HG03175 (cell line): ENCODE results near the gene KCNAB1.

Source experiments
- ATAC-seq: cut with Tn5 transposase; IDR thresholded peaks from one replicate; pipeline ENCODE4 v1.9.1; 2021; ENCODE audit warnings: mild to moderate bottlenecking, moderate library complexity; ENCODE audit not compliant: unreplicated experiment

KCNAB1 gene

GRCh38 chr3:156356537-156357363 is 236.4 kb downstream of the KCNAB1 start:
- no peak for ATAC-seq

DNA sequence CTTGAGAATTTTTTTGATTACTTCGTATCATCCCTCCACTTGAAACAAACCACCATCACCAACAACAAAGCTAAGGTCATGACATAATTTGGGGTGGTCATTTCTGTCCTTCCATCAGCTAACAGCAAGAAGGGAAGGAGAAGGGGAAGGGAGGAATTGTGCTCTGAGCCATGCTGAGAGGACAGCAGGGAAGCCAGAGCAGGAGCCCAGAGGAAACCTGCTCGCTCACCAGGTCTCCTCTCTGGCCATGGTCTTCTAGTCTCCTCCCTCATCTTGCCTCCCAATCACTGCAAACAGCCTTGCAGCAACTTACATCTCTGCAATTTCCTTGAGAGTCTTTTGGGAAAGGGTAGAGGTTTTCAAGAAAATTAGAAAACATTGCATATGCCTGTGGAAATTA is 237.9 kb downstream of the KCNAB1 start:
- ATAC-seq: no peak

GRCh38 chr3:156359368-156359767 is 239.0 kb downstream of the KCNAB1 start:
- ATAC-seq: no peak

DNA sequence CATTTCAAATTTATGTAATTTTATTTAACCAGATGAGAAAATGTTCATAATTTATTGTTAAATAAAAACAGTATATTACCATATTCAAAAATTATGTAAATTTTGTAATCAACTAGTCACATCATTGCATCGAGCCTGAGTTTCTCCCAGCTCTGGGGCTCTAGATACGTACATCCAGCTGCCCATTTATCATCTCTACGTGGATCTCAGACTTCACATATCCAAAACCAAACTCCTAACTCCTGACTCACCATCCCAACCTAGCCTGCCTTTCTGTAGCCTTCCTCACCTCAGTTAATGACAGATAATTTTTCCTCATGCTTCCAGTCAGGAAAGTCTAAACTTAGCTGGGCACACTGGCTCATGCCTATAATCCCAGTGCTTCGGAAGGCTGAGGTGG is 239.7 kb downstream of the KCNAB1 start:
- no peak for ATAC-seq

DNA sequence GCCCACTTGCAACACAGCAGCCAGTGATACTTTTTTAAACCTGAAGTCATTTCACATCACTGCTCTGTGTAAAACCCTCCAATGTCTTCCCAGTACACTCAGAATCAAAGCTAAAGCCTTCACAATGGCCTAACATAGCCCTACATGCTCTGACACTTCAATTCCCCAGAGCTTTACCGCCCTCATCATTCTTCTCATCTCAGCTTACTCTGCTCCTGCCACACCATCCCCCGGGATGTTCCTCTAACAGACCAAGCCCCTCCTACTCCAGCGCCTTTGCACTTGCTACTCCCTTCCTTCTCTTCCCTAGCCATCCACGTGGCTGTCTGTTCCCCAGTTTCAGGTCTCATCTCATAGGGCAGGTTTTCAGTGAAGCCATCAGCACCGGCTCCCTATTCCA is 240.6 kb downstream of the KCNAB1 start:
- ATAC-seq: no peak

DNA sequence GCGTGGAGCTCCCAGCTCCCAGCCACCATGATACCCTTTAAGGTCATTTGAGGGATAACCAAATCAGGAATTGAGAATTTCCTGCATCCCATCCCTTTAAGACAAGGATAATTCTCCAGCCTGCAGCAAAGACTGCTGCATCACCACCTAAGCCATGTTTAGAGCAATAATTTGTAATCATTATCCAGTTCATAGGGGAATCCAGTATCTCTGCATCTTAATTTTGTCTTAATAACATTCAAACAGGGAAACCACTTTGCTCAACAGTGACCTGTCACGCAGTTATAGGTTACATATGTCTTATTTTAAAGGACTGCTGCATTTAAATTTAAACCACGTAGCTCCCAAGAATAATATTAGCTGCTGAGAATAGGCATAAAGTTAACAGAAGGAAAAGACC is 246.2 kb downstream of the KCNAB1 start:
- no peak for ATAC-seq

DNA sequence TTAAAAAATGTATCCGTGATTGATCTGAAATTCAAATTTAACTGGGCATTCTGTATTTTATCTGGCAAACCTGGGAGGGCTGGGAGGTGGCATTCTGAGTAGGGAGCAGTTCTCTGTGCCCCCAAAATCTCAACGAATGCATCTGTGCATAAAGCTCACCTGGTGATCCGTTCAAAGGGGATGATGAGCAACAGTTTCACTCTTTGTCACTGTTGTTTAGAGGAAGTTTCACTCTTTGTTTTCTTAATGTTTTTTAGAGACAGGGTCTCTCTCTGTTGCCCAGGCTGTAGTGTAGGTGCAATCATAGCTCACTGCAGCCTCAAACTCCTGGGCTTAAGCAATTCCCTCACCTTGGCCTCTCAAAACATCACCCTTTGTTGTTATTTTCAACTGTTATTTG is 247.8 kb downstream of the KCNAB1 start:
- ATAC-seq: peak; percentile 78

DNA sequence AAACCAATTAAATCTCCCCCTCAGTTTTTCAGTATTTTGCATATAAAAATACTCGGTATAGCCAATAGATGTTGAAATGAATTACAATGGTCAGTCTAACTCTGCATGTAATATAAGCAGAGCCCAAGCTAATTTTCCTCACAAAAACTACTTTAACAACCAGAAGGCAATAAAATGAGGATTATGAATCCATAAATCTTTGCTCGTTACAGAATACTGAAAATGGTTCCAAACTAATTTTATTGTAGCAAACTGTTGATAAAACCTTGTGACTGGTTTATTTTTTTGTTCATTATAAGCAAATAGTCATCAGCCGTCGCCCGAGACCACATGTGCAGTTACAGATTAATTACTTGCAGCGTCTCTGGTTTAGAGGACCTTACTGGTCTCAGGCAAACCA is 251.3 kb downstream of the KCNAB1 start:
- no peak for ATAC-seq

- no peak for ATAC-seq
These were observed 252.7 kb downstream of the KCNAB1 start for GRCh38 chr3:156373095-156373494.

- no peak for ATAC-seq
These were observed 253.3 kb downstream of the KCNAB1 start for GRCh38 chr3:156373654-156374053.

DNA sequence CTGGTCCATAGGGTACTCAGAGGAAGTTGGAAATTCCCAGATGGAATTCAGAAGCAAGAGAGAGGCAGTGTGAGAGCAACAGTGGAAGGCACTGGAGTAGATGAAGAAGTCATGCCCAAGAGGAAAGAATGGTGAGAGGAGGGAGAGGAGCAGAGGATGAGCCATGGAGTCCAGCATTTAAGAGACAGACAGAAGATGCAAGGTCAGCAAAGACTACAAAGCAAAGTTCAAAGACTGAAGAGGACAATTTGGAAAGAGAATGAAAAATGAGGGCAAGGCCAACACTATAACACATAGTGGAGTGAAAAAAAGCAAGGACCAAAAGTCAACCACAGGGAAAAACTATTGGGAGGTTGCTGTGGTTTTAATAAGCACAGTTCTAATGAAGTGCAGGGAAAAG is 255.8 kb downstream of the KCNAB1 start:
- no peak for ATAC-seq

DNA sequence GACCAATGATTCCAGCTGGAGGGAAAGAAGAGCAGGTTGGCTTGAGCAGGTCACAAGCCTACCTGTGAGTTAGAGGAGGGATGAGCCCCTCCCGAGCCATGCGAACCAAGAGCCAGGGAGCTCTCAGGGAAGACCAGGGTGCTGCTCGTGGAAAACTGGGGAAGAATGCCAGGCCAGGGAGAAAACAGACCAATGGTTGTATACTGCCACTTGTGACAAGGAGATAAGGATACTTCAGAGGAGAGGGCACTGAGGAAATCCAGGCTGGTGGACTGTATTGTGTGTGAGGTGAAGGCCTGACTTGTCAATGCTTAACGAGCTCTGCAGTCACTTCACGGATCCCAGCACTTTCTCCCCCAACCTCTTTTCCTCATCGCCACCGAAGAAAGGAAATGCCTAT is 256.9 kb downstream of the KCNAB1 start:
- no peak for ATAC-seq

GRCh38 chr3:156377718-156378117 is 257.3 kb downstream of the KCNAB1 start:
- no peak for ATAC-seq

- no peak for ATAC-seq
These were observed 258.5 kb downstream of the KCNAB1 start for GRCh38 chr3:156378871-156379270.

DNA sequence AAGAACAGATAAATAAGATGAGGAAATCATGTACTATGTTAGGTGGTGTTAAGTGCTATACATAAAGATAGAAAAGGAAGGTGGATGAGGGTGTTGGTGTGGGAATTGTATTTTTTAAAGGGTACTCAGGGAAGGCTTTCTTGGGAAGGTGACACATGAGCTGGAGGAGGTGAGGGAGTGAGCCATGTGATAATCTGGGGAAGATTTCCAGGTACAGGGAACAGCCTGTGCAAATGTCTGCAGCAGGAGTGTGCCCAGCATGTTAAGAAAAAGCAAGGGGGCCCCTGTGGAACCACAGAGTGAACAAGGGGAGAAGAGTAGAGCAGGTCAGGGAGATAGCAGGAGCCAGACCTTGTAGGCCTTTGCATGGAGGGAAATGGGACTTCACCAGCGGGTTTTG is 258.9 kb downstream of the KCNAB1 start:
- ATAC-seq: no peak

DNA sequence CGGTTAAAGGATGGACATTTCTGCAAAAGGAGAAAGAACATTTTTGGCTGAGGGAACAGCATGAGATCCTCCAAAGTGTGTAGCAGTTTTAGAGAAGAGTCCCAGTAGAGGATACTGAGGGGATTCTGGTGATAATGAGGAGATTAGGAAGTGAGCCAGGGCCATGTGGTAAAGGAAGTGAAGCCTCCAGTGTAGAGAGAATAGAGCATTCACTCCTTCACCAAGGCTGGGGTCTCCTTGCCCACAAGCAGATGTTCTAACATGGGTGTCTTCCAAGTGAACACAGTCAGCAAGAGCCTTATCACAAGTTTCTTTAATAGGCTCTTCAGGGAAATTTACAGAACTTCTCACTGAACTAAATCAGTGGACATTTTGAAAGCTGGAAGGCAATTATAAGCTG is 260.9 kb downstream of the KCNAB1 start:
- ATAC-seq: no peak

DNA sequence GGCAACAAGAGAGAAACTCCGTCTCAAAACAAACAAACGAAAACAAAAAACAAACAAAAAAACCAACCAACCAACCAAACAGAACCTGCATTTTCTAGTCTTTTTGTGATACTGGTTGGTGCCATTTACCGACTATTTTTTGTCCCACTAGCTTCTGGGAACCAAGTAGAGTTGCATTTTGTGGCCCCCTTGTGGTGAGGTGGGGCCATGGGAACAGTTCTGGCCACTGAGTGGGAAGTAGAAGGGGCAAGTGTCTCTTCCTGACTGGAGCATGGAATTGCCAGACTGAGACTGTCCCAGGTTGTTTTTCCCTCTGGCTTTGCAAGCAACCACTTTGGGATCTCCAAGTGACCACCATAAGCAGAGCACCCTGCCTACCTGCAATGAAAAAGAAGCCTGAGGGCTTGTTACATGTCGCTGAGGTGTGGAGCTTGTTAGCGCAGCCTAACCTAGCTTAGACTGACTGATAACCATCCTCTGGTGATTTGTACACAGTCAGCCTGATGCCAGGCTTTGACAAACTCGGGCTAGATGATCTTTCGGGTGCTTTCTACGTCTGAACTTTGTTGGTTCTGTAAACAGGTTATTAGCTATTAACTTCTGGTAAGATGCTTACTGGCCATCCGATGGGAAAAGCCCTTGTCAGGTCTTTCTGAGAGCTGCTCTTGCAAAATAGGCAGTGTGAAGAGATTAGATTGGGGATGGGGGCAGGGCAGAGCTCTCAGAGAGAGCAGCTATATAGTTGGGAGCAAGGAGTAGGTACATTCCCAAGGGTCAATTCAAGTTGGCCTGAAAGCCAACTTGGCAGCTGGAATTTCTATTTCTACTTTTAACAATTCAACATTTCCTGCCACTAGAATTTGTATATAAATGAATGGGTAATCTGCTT is 262.3 kb downstream of the KCNAB1 start:
- ATAC-seq: peak; percentile 76

GRCh38 chr3:156383441-156384025 is 263.2 kb downstream of the KCNAB1 start:
- ATAC-seq: no peak

- no peak for ATAC-seq
These were observed 268.4 kb downstream of the KCNAB1 start for GRCh38 chr3:156388497-156389448.

DNA sequence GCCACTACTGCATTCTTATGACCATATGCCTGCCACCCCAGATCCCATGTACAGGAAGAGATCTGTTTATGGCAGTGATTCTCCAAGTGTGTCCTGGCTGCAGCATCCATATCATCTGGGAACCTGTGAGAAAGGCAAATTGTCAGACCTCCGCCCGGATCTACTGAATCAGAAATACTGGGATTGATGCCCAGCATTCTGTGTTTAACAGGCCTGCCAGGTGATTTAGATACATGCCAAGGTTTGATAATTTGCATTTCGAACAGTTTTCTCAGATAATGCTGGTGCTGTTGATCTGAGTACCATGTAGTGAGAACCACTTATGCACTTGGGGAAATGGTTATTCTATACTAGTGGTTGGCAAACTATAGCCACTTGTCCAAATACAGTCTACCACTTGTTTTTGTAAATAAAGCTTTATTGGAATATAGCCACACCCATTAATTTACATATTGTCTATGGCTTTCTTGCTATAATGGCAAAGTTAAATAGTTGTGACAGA is 269.1 kb downstream of the KCNAB1 start:
- no peak for ATAC-seq
